ENCODE measurements around the gene SLC7A11. TPM values are rescaled to one million over a fixed set of nuclear protein-coding genes. Genes with fewer than 3 reads are reported as not detected.

Gene SLC7A11
- total RNA-seq: 0.47 TPM
- polyA plus RNA-seq: 0.87 TPM
- long read RNA-seq, donor 1: 0 reads
- long read RNA-seq, donor 2: 0 reads
- long read RNA-seq, donor 3: 0 reads
- long read RNA-seq, donor 4: 0 reads
- long read RNA-seq, donor 5, full-length matches to known transcripts: 1 of 1 reads
- long read RNA-seq, donor 5, partial matches to known transcripts: 0 of 1 reads
- long read RNA-seq, donor 5, other reads (novel, unspliced or antisense): 0 of 1 reads
- long read RNA-seq, donor 6: 0 reads
- long read RNA-seq, donor 7: 0 reads
- long read RNA-seq, donor 8: 0 reads
- long read RNA-seq, donor 9: 0 reads
- long read RNA-seq, donor 10: 0 reads

DNA sequence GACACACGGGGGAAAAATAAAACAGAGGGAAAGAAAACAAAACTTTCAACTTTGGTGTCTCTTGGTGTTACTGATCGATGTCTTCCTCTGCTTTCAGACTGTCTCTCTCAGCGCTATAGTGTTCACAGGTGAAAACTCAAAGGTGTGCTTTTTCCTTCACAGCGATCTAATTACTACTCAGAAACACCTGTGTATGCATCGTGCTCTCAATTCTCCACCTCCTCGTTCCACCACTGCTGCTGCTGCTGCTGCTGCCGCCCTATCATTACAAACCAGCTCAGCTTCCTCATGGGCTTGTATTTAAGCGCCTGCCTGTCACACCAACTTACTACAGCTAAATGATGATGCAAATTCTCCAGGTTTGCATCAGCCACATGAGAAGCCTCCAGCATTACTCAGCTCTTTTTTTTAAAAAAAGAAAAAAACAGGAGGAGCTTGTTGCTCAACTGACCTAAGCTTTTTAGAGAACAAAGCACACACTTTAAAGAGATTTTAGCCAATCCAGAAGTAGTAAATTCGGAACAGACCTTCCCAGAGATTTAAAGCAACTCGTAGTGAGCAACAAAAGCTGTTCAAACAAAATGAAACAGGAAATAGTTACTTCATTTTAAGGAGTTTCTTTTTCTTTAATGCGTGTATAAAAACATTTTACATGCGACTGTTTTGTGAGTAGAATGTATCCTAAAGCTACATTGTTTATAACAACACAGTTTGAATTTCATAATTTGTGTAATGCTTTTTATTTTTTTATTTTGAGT lies at the start of gene SLC7A11:
SLC7A11 (minus strand) TSS at position 274 of the 758 bp plus-strand sequence. CDS start 280 bp downstream, outside the sequence.
- Histone ChIP-seq H3K36me3 (ENCODE audit: control insufficient read depth in 2 of 2, insufficient read depth in 2 of 2, low read length in 1 of 2) (no peaks in the 10 kb centered on the region), H3K27me3 (ENCODE audit: control insufficient read depth in 2 of 2, insufficient read depth in 1 of 2, low read length in 1 of 2) (no peaks in the 10 kb centered on the region), H3K4me1 (ENCODE audit: control insufficient read depth in 2 of 2, insufficient read depth in 2 of 2, low read length in 2 of 2) (peaks cover 5 to 6% of the 10 kb centered on the region in 2 donors), H3K27ac (ENCODE audit: low read depth in 1 of 2, low read length in 1 of 2) (peak within 1 kb of the TSS; percentile 69 to 73), H3K4me3 (ENCODE audit: low read length in 2 of 2) (peak within 1 kb of the TSS; percentile 35 to 48), H3K9me3 (ENCODE audit: control insufficient read depth in 2 of 2, insufficient read depth in 1 of 2, low read length in 1 of 2) (no peaks in the 10 kb centered on the region)
- peak; percentile 38 to 89 (median 71) for DNase-seq (ENCODE audit: low read depth in 6 of 9, low spot score in 9 of 9)
- WGBS: 14% methylated on average over 12 of the region's 12 CpGs

DNA sequence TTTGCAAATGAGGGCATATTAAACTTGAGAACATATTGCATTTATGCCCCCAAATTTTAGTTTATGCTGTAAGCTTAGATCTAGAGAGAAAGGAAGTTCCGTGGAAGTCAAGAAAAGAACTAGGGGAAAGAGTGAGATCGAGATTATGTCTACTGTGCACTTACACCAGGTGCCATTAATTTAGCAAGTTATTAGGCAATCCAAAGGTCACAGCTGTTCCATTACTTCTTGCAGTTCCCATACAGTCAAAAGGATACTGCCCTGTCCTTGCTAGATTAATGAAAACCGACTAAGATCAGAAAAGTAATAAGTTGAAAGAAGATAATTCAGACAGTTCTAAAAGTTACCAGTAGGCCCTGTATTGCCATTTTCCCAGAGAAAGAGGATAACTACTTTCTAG lies 49.3 kb upstream of the SLC7A11 start:
- no peaks in the 10 kb centered on the region for H3K27me3 ChIP-seq (ENCODE audit: control insufficient read depth in 2 of 2, insufficient read depth in 1 of 2, low read length in 1 of 2)
- DNase-seq (ENCODE audit: low read depth in 6 of 9, low spot score in 9 of 9): no peak
- H3K27ac ChIP-seq (ENCODE audit: low read depth in 1 of 2, low read length in 1 of 2): no peak overlapping the region
- H3K4me3 ChIP-seq (ENCODE audit: low read length in 2 of 2): no peak overlapping the region
- no peaks in the 10 kb centered on the region for H3K9me3 ChIP-seq (ENCODE audit: control insufficient read depth in 2 of 2, insufficient read depth in 1 of 2, low read length in 1 of 2)
- H3K36me3 ChIP-seq (ENCODE audit: control insufficient read depth in 2 of 2, insufficient read depth in 2 of 2, low read length in 1 of 2): no peaks in the 10 kb centered on the region
- 96% methylated on average over 3 of the region's 3 CpGs for WGBS
- no peaks in the 10 kb centered on the region for H3K4me1 ChIP-seq (ENCODE audit: control insufficient read depth in 2 of 2, insufficient read depth in 2 of 2, low read length in 2 of 2)

DNA sequence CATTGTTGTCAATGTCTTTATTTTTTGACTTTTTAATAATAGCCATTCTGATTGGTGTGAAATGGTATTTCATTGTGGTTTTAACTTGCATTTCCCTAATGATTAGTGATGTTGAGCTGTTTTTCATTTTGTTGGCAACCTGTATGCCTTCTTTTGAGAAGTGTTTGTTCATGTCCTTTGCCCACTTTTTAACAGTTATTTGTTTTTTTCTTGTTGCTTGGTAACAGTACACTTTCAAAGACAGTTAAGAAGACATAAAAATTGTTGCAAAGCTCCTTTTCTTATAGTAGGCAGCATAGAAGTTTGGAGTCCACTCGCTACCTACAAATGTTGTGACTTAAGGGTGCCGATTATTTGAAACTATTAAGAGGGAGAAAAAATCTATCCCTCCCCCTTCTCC lies 48.7 kb upstream of the SLC7A11 start:
- Histone ChIP-seq H3K9me3 (ENCODE audit: control insufficient read depth in 2 of 2, insufficient read depth in 1 of 2, low read length in 1 of 2) (no peaks in the 10 kb centered on the region), H3K27ac (ENCODE audit: low read depth in 1 of 2, low read length in 1 of 2) (no peak overlapping the region), H3K27me3 (ENCODE audit: control insufficient read depth in 2 of 2, insufficient read depth in 1 of 2, low read length in 1 of 2) (no peaks in the 10 kb centered on the region), H3K4me1 (ENCODE audit: control insufficient read depth in 2 of 2, insufficient read depth in 2 of 2, low read length in 2 of 2) (no peaks in the 10 kb centered on the region), H3K36me3 (ENCODE audit: control insufficient read depth in 2 of 2, insufficient read depth in 2 of 2, low read length in 1 of 2) (no peaks in the 10 kb centered on the region), H3K4me3 (ENCODE audit: low read length in 2 of 2) (no peak overlapping the region)
- no peak for DNase-seq (ENCODE audit: low read depth in 6 of 9, low spot score in 9 of 9)
- over 99% methylated on average over 2 of the region's 2 CpGs for WGBS

GRCh38 chr4:138279286-138279685 lies 37.1 kb upstream of the SLC7A11 start:
- H3K27me3 ChIP-seq (ENCODE audit: control insufficient read depth in 2 of 2, insufficient read depth in 1 of 2, low read length in 1 of 2): no peaks in the 10 kb centered on the region
- no peaks in the 10 kb centered on the region for H3K9me3 ChIP-seq (ENCODE audit: control insufficient read depth in 2 of 2, insufficient read depth in 1 of 2, low read length in 1 of 2)
- no peaks in the 10 kb centered on the region for H3K4me1 ChIP-seq (ENCODE audit: control insufficient read depth in 2 of 2, insufficient read depth in 2 of 2, low read length in 2 of 2)
- DNase-seq (ENCODE audit: low read depth in 6 of 9, low spot score in 9 of 9): no peak
- no peaks in the 10 kb centered on the region for H3K36me3 ChIP-seq (ENCODE audit: control insufficient read depth in 2 of 2, insufficient read depth in 2 of 2, low read length in 1 of 2)
- WGBS: 98% methylated on average over 3 of the region's 3 CpGs
- H3K4me3 ChIP-seq (ENCODE audit: low read length in 2 of 2): no peak overlapping the region
- H3K27ac ChIP-seq (ENCODE audit: low read depth in 1 of 2, low read length in 1 of 2): no peak overlapping the region

DNA sequence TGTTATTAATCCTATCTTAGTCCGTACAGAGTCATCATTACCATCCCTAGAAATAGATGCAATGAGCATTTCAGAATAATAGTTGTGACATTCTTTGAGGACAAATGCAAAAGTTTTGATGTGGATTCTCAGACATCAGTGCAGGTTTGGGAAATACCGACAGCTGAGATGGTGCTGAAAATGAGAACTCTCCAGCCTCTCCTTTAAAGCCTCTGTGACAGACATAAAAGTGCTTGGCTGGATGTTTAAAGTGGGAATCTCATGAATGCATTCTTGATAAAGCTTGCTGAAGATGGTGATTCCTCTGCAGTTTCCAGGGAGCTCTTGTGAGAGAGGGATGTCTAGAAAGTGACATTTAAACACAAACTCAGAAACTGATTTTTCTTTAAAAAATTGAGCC lies 35.0 kb upstream of the SLC7A11 start:
- Histone ChIP-seq H3K27me3 (ENCODE audit: control insufficient read depth in 2 of 2, insufficient read depth in 1 of 2, low read length in 1 of 2) (no peaks in the 10 kb centered on the region), H3K27ac (ENCODE audit: low read depth in 1 of 2, low read length in 1 of 2) (no peak overlapping the region), H3K36me3 (ENCODE audit: control insufficient read depth in 2 of 2, insufficient read depth in 2 of 2, low read length in 1 of 2) (no peaks in the 10 kb centered on the region), H3K9me3 (ENCODE audit: control insufficient read depth in 2 of 2, insufficient read depth in 1 of 2, low read length in 1 of 2) (no peaks in the 10 kb centered on the region), H3K4me1 (ENCODE audit: control insufficient read depth in 2 of 2, insufficient read depth in 2 of 2, low read length in 2 of 2) (no peaks in the 10 kb centered on the region), H3K4me3 (ENCODE audit: low read length in 2 of 2) (no peak overlapping the region)
- no peak for DNase-seq (ENCODE audit: low read depth in 6 of 9, low spot score in 9 of 9)
- 95% methylated on average over 2 of the region's 2 CpGs for WGBS

DNA sequence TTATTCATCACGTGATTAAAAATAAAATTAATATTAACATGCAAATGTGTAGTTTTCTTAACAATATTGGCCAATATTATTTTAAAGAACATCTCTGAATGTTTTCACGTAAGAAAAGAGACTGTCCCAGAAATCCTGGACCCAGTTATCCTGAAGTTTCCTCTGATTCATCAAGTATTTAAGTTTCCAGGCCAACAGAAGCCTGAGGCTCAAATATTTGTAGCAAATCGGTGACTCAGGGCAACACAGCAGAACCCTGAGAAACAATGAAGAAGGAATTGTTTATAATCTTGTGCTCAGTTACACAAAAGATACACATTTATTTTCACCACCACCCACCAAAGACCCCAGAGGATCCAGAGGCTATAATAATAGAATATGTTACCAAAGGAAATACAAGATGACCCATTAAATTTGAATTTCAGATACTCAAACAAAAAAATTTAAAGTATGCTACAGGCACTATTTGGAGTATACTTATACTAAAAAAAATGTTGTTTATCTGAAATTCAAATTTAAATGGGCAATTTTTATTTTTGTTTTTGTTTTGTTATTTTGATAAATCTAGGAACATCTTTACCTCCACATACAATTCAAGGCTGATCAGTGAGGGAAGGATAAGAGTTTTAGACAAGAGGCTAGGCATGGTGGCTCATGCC lies 33.9 kb upstream of the SLC7A11 start:
- 97% methylated on average over 3 of the region's 3 CpGs for WGBS
- no peak overlapping the region for H3K27ac ChIP-seq (ENCODE audit: low read depth in 1 of 2, low read length in 1 of 2)
- no peaks in the 10 kb centered on the region for H3K9me3 ChIP-seq (ENCODE audit: control insufficient read depth in 2 of 2, insufficient read depth in 1 of 2, low read length in 1 of 2)
- no peaks in the 10 kb centered on the region for H3K27me3 ChIP-seq (ENCODE audit: control insufficient read depth in 2 of 2, insufficient read depth in 1 of 2, low read length in 1 of 2)
- no peaks in the 10 kb centered on the region for H3K4me1 ChIP-seq (ENCODE audit: control insufficient read depth in 2 of 2, insufficient read depth in 2 of 2, low read length in 2 of 2)
- no peak overlapping the region for H3K4me3 ChIP-seq (ENCODE audit: low read length in 2 of 2)
- no peak for DNase-seq (ENCODE audit: low read depth in 6 of 9, low spot score in 9 of 9)
- H3K36me3 ChIP-seq (ENCODE audit: control insufficient read depth in 2 of 2, insufficient read depth in 2 of 2, low read length in 1 of 2): no peaks in the 10 kb centered on the region

DNA sequence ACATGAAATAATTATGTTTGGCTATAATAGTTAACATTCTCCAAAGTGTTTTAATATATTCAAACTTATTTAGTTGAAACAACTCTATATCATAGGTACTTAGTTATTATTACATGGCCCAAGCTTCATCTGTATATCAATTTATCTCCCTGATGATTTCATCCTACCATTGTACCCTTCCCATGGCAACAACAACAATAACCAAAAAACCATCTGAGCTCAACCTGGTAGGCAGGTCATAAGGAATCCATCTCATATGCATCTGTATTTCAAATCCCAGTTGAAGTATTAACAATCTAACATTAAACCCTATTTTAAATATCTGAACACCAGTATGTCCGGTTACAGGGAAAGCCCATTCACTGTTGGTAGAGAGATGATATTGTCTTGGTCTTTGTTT lies 33.1 kb upstream of the SLC7A11 start:
- Histone ChIP-seq H3K27ac (ENCODE audit: low read depth in 1 of 2, low read length in 1 of 2) (no peak overlapping the region), H3K4me3 (ENCODE audit: low read length in 2 of 2) (no peak overlapping the region), H3K9me3 (ENCODE audit: control insufficient read depth in 2 of 2, insufficient read depth in 1 of 2, low read length in 1 of 2) (no peaks in the 10 kb centered on the region), H3K27me3 (ENCODE audit: control insufficient read depth in 2 of 2, insufficient read depth in 1 of 2, low read length in 1 of 2) (no peaks in the 10 kb centered on the region), H3K4me1 (ENCODE audit: control insufficient read depth in 2 of 2, insufficient read depth in 2 of 2, low read length in 2 of 2) (no peaks in the 10 kb centered on the region), H3K36me3 (ENCODE audit: control insufficient read depth in 2 of 2, insufficient read depth in 2 of 2, low read length in 1 of 2) (no peaks in the 10 kb centered on the region)
- no peak for DNase-seq (ENCODE audit: low read depth in 6 of 9, low spot score in 9 of 9)
- 99% methylated on average over 1 of the region's 1 CpG for WGBS

DNA sequence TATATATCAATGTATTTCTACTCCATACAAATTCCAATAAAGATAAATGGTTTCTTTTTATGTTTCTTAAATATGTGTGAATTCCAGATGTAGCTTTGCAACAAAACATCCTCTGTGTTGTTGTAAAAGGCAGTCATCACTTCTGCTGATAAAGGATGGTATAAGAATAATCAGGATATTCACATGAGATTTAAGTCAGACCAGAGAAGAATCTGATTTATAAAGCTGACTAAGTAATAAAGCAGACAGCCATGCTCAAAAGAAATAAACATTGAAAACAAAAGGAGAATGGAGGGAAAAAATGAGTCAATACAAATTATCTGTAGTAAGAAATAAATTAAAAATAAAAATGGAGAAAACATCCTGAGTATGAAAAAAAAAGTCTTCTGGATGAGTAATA lies 27.0 kb upstream of the SLC7A11 start:
- H3K4me1 ChIP-seq (ENCODE audit: control insufficient read depth in 2 of 2, insufficient read depth in 2 of 2, low read length in 2 of 2): no peaks in the 10 kb centered on the region
- no peaks in the 10 kb centered on the region for H3K36me3 ChIP-seq (ENCODE audit: control insufficient read depth in 2 of 2, insufficient read depth in 2 of 2, low read length in 1 of 2)
- no peak for DNase-seq (ENCODE audit: low read depth in 6 of 9, low spot score in 9 of 9)
- H3K27ac ChIP-seq (ENCODE audit: low read depth in 1 of 2, low read length in 1 of 2): no peak overlapping the region
- no peaks in the 10 kb centered on the region for H3K27me3 ChIP-seq (ENCODE audit: control insufficient read depth in 2 of 2, insufficient read depth in 1 of 2, low read length in 1 of 2)
- H3K9me3 ChIP-seq (ENCODE audit: control insufficient read depth in 2 of 2, insufficient read depth in 1 of 2, low read length in 1 of 2): no peaks in the 10 kb centered on the region
- H3K4me3 ChIP-seq (ENCODE audit: low read length in 2 of 2): no peak overlapping the region

DNA sequence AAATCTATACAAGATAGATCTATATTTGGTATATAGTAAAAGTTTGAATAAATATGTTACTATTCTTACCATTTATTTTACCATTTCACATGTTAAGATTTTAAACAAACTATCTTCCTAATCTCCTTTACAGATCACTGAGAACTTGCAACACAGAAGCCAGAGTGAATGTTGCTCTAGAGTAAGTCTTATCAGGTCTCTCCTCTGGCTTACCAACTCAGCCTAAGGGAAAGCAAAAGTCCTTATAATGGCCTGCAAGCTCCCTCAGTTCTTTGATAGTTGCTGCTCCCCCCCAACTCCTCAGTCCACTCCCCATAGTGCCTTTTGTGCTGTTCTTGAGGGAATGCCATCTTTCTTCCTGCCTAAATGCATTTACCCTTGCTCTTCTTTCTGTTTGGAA lies 25.7 kb upstream of the SLC7A11 start:
- no peaks in the 10 kb centered on the region for H3K36me3 ChIP-seq (ENCODE audit: control insufficient read depth in 2 of 2, insufficient read depth in 2 of 2, low read length in 1 of 2)
- DNase-seq (ENCODE audit: low read depth in 6 of 9, low spot score in 9 of 9): no peak
- no peak overlapping the region for H3K4me3 ChIP-seq (ENCODE audit: low read length in 2 of 2)
- H3K27me3 ChIP-seq (ENCODE audit: control insufficient read depth in 2 of 2, insufficient read depth in 1 of 2, low read length in 1 of 2): no peaks in the 10 kb centered on the region
- no peaks in the 10 kb centered on the region for H3K4me1 ChIP-seq (ENCODE audit: control insufficient read depth in 2 of 2, insufficient read depth in 2 of 2, low read length in 2 of 2)
- no peaks in the 10 kb centered on the region for H3K9me3 ChIP-seq (ENCODE audit: control insufficient read depth in 2 of 2, insufficient read depth in 1 of 2, low read length in 1 of 2)
- no peak overlapping the region for H3K27ac ChIP-seq (ENCODE audit: low read depth in 1 of 2, low read length in 1 of 2)

All from thymus (tissue), 14 donors.